ENCODE results near the gene HNMT. TPM values are rescaled to one million over a fixed set of nuclear protein-coding genes. Genes with fewer than 3 reads are reported as not detected.
A peak's percentile ranks its signal among the peaks of the same experiment; 100 is the strongest.

Gene HNMT
- total RNA-seq, 1 experiment from 2014 or later: 4.9 TPM

GRCh38 chr2:137943678-137944347, 20.5 kb upstream of the HNMT start:
- in situ Hi-C loops (cut with HindIII; ENCODE audit: low pct_unique_long_range_greater_than_20kb, low sequenced_read_pairs): no loop called here
- no peak for DNase-seq (ENCODE audit: low read depth)

DNA sequence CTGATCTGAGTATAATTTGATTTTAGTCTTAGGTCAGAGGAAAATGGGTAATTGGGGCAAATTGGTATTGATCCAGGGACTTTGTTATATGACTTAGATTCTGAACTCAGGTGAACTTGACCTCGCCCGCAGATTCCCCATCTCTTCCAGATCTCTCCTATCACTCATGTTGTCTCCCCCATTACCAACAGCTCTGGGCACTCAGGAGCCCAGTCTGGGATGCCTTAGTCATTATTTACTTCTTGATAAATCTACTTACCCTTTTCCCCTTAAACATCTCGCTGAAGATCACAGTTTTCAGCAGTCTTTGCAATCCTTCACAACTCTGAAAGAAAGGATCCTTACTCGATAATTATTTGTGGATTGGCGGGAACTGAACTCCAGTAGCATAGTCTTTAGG, 19.6 kb upstream of the HNMT start:
- in situ Hi-C loops (cut with HindIII; ENCODE audit: low pct_unique_long_range_greater_than_20kb, low sequenced_read_pairs): no loop called here
- DNase-seq (ENCODE audit: low read depth): no peak

DNA sequence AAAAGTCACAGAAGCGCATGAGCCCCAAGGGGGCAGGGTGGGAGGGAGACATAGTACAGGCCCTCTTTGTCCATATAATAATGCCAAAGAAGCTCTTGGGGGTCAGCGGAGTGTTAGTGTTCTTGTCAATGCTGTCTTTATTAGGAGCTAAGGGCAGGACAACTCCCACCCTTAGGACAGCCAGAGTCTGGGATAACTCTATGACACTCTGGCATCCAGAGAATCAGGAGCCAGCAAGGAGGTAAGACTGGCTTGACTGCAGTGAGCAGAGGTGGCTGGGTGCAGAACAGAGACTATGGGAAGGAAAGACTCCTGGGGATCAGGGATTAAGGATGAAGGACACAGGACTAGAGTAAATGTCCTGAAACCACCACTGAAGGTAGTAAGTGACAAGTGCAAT, 19.0 kb upstream of the HNMT start:
- DNase-seq (ENCODE audit: low read depth): no peak
- in situ Hi-C loops (cut with HindIII; ENCODE audit: low pct_unique_long_range_greater_than_20kb, low sequenced_read_pairs): no loop called here

DNA sequence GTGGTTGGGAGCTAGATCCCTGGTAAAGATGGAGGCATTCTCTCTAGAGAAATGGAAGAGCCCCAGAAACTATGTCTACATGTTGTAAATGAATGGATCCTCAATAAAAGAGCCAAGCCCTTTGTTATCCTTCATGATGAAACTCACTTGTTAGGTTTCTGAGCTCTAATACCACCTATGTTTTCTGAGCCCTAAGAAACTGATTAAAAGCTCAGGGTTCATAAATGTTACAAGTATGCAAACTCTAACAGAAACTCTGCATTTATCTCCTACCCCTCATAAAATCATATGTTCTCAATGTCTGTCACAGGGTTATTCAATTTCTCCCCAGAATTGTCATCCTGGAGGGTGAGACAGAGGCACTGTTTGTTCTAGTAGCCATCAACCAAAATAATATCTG, 18.0 kb upstream of the HNMT start:
- in situ Hi-C loops (cut with HindIII; ENCODE audit: low pct_unique_long_range_greater_than_20kb, low sequenced_read_pairs): no loop called here
- no peak for DNase-seq (ENCODE audit: low read depth)

- in situ Hi-C loops (cut with HindIII; ENCODE audit: low pct_unique_long_range_greater_than_20kb, low sequenced_read_pairs): no loop called here
- no peak for DNase-seq (ENCODE audit: low read depth)
Observed at GRCh38 chr2:137947032-137947727, 17.1 kb upstream of the HNMT start.

- DNase-seq (ENCODE audit: low read depth): peak; percentile 45
- in situ Hi-C loops (cut with HindIII; ENCODE audit: low pct_unique_long_range_greater_than_20kb, low sequenced_read_pairs): no loop called here
Observed at GRCh38 chr2:137947728-137948336, 16.4 kb upstream of the HNMT start.

DNA sequence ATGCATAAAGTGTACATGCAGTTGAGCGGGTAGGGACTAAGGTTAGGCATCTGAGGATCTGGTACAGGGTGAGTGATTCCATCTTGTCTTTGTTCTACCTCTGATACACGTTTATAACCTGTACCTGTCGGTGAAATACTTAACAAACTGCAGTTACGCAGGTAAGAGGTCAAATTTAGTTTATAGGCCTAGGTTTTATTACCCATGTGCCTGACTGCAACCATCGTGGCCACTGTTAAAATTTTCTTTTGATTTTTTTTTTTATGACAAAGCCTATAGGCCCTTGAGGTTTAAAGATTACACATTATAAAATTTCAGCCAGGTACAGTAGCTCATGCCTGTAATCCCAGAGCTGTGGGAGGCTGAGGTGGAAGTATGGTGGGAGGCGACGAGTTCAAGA, 15.4 kb upstream of the HNMT start:
- no peak for DNase-seq (ENCODE audit: low read depth)

DNA sequence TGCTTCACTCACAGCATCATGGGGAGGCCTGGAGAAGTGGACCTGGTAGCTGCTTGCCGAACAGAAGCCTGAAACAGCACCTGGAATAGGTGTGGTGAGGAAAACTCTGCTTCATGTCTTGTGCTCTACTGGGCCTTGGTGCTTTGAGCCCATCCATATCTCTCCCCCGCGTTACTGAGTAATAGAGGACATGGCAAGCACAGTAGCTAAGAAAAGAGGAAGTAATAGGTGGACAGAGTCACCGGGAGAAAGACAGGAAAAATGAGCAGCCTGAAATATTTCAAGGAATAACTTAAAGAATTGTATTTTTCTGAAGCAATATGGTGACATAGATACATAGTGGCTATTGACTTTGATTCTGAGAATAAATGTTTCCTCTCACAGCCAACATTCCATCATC, 14.0 kb upstream of the HNMT start:
- DNase-seq (ENCODE audit: low read depth): no peak
- in situ Hi-C loops (cut with HindIII; ENCODE audit: low pct_unique_long_range_greater_than_20kb, low sequenced_read_pairs): no loop called here

More for the DNA sequence above, 15.4 kb upstream of the HNMT start:
- in situ Hi-C loops (cut with HindIII; ENCODE audit: low pct_unique_long_range_greater_than_20kb, low sequenced_read_pairs): no loop called here

GRCh38 chr2:137951586-137951985, 12.7 kb upstream of the HNMT start:
- DNase-seq (ENCODE audit: low read depth): peak; percentile 27
- in situ Hi-C loops (cut with HindIII; ENCODE audit: low pct_unique_long_range_greater_than_20kb, low sequenced_read_pairs): no loop called here

GRCh38 chr2:137952586-137953129, 11.6 kb upstream of the HNMT start:
- peak; percentile 71 for DNase-seq (ENCODE audit: low read depth)
- in situ Hi-C loops (cut with HindIII; ENCODE audit: low pct_unique_long_range_greater_than_20kb, low sequenced_read_pairs): no loop called here

- in situ Hi-C loops (cut with HindIII; ENCODE audit: low pct_unique_long_range_greater_than_20kb, low sequenced_read_pairs): no loop called here
- DNase-seq (ENCODE audit: low read depth): no peak
Observed at GRCh38 chr2:137955536-137955935, 8.7 kb upstream of the HNMT start.

GRCh38 chr2:137957033-137957432, 7.2 kb upstream of the HNMT start:
- in situ Hi-C loops (cut with HindIII; ENCODE audit: low pct_unique_long_range_greater_than_20kb, low sequenced_read_pairs): no loop called here
- no peak for DNase-seq (ENCODE audit: low read depth)

- in situ Hi-C loops (cut with HindIII; ENCODE audit: low pct_unique_long_range_greater_than_20kb, low sequenced_read_pairs): no loop called here
Observed at GRCh38 chr2:137959166-137959565, 5.1 kb upstream of the HNMT start.

DNA sequence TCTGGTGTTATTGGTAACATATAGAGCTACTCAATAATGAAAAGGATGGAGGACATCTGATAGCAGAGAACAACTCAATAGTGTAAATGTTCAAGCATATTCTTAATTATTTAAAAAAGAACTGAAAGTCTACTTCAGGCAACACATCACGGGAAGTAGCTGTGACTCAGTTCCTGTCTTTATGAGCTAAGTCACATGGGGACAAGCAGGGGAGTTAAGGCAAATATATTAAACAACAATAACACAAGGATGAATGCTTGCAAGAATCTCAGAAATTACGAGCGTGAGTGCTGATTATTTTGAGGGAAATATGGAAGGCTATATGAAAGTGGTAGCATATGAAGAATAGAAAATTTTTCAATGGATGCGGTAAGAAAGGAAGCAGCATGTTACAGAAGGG, 4.0 kb upstream of the HNMT start:
- DNase-seq (ENCODE audit: low read depth): no peak
- in situ Hi-C loops (cut with HindIII; ENCODE audit: low pct_unique_long_range_greater_than_20kb, low sequenced_read_pairs): no loop called here

More at GRCh38 chr2:137959166-137959565, 5.1 kb upstream of the HNMT start:
- DNase-seq (ENCODE audit: low read depth): no peak

- in situ Hi-C loops (cut with HindIII; ENCODE audit: low pct_unique_long_range_greater_than_20kb, low sequenced_read_pairs): no loop called here
Observed at GRCh38 chr2:137961602-137962001, 2.7 kb upstream of the HNMT start.

DNA sequence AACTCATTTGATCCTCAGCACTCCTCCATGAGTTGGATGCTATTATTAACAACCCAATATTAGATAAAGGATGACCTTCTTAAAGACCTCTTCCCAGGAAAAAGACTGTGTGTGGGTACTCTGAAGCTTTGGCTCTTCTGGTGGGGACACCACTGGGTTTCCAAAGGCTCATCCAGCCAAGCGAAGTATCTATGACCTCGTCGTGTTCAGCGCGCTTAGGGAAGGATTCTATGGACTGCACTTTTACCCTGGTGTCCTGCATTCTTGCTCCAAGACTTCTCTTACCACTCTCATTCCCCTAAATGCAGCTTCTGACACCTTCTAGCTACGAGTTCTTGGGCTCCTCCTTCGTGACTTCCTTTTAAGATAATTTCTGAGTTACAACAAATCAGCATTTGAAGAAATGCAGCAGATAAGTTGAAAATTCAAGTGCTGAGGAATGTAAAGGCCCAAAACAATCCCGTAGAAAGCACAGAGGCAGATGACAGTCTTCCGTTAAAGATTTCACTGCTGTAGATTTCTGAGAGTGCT, 673 bp upstream of the HNMT start:
- in situ Hi-C loops (cut with HindIII; ENCODE audit: low pct_unique_long_range_greater_than_20kb, low sequenced_read_pairs): no loop called here
- no peak for DNase-seq (ENCODE audit: low read depth)

More at GRCh38 chr2:137961602-137962001, 2.7 kb upstream of the HNMT start:
- DNase-seq (ENCODE audit: low read depth): no peak

- DNase-seq (ENCODE audit: low read depth): no peak
- in situ Hi-C loops (cut with HindIII; ENCODE audit: low pct_unique_long_range_greater_than_20kb, low sequenced_read_pairs): no loop called here
Observed at GRCh38 chr2:137964859-137965459, 686 bp downstream of the HNMT start.

DNA sequence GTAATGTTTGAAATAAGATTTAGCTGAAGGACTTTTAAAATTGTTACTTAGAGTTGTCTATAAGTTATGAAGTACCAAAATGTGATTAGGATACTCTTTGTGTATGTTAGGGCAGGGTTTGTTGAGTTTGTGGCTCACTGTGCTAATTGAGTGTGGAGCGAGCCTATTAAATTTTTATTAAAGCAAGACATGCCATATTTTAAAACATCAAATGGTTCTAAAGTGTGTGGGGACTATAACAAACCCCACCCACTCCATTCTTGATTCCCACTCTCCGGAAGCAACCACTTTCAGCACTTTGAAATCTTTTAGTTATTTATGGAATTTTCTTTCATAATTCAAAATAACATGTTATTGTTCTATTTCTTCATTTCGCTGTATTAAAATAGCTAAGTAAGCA, 1.8 kb downstream of the HNMT start:
- in situ Hi-C loops (cut with HindIII; ENCODE audit: low pct_unique_long_range_greater_than_20kb, low sequenced_read_pairs): no loop called here
- no peak for DNase-seq (ENCODE audit: low read depth)

DNA sequence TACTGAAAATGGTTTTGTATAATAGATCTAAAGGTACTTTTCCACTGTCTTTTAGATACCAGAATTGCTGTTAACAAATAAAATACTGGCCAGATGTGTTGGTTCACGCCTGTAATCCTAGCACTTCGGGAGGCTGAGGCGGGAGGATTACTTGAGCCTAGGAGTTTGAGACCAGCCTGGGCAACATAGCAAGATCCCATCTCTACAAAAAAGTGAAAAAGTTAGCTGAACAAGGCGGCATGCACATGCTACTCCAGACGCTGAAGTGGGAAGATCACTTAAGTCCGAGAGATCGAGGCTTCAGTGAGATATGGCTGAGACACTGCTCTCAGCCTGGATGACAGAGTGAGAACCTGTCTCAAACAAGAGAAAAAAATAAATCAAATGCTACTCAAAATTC, 2.8 kb downstream of the HNMT start:
- in situ Hi-C loops (cut with HindIII; ENCODE audit: low pct_unique_long_range_greater_than_20kb, low sequenced_read_pairs): no loop called here

More for the DNA sequence above, 2.8 kb downstream of the HNMT start:
- no peak for DNase-seq (ENCODE audit: low read depth)

All from Caki2 (cell line).